ENCODE measurements around the gene LMNTD1.
A peak's percentile ranks its signal among the peaks of the same experiment; 100 is the strongest.
"Not testable (repeated sequence)": the region's sequence is repeated elsewhere in the genome, so short reads cannot be mapped to it uniquely, and the experiment has no call there.

The LMNTD1 gene, protein sequence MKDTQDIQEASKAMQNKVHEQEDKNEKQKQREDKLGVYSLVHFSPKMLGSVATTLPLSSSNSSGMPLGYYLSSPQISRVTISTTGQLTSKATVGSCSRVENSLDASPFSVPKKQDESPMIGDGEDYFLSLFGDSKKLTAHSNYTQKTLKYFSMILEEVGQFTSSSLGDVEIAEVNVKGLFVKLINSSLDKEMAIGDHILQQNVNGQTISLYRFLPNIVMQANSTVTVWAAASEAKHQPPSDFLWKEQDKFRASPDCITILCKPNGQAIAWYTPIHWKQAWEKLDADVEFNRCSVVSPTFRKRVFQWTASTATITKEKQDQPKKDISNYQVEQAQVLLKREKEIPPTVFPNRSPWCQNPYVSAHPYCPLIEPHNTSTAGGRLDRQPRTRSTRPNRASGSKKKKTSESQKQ

DNA sequence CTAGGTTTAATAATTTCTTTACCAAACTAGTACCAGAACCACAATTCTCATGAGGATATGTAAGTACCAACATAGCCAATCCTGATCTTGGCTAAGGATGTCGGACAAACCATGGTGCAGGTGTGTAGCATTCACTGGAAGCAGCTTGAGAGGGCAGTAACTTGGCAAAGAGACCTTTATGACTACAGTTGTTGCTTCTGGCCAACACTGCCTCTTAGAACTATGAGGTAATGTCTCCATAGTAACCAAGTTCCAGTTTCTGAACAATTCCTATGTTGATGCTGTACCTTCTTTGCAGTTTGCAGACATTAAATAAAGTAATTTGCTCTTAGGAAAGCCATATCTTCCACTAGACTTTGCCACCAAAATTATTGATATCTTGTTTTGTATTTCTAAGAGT, at the start of gene LMNTD1:
LMNTD1 (minus strand) TSS at position 186 of the 400 bp plus-strand sequence. CDS start 324 bp downstream, outside the sequence.
- DNase-seq = no peak

DNA sequence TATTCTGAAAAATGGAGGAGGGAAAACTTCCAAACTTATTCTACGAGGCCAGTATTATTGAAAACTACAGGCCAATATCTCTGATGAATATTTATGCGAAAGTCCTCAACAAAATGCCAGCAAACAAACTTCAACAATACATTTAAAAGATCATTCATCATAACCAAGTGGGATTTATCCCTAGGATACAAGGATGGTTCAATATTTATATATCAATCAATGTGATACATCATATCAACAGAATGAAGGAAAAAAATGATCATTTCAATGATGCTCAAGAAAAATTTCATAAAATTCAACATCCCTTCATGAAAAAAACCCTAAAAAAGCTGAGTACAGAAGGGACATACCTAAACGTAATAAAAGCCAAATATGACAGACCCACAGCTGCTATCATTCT, 45.9 kb upstream of the LMNTD1 start:
- no peak for DNase-seq

DNA sequence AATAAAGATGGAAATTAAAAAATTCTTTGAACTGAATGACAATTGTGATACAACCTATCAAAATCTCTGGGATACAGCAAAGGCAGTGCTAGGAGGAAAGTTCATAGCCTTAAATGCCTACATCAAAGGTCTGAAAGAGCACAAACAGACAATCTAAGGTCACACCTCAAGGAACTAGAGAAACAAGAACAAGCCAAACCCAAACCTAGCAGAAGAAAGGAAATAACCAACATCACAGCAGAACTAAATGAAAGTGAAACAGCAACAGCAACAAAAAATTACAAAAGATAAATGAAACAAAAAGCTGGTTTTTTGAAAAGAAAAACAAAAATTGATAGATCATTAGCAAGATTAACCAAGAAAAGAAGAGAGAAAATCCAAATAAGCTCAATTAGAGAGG, 42.4 kb upstream of the LMNTD1 start:
- DNase-seq = not testable (repeated sequence)

DNA sequence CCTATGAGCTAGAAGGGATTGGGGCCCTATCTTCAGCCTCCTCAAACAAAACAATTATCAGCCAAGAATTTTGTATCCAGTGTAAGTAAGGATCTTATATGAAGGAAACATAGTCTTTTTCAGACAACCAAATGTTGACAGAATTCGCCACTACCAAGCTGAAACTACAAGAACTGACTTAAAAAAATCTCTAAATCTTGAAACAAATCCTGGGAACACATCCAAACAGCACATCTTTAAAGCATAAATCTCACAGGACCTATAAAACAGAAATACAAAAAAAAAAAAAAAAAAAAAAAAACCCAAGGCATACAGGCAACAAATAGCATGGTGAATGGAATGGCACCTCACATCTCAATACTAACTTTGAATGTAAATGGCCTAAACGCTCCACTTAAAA, 41.3 kb upstream of the LMNTD1 start:
- DNase-seq = no peak

DNA sequence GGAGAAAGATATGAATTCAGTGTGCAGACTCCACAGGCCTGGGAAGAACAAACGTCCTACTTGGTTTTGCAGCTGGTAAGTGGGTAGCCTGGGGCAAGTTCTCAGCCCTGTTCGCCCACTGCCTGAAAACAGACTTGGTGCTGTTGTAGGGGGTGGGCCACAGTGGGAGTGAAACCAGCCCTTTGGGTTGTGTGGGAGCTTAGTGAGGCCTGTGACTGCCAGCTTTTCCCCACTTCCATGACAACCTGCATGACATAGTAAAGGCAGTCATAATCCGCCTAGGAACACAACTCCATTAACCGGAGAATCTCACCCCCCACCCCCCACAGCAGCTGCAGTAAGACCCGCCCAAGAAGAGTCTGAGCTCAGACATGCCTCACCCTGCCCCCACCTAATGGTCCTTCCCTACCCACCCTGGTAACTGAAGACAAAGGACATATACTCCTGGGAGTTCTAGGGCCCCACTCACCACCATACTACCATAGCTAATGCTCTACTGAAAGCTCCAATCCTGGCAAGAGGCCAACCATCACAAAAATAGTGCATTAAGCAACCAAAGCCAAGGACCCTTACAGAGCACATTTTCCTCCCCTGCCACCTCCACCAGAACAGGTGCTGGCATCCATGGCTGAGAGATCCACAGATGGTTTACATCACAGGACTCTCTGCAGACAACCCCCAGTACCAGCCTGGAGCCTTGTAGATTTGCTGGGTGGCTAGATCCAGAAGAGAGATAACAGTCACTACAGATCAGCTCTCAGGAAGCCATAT, 39.8 kb upstream of the LMNTD1 start:
- DNase-seq = no peak

DNA sequence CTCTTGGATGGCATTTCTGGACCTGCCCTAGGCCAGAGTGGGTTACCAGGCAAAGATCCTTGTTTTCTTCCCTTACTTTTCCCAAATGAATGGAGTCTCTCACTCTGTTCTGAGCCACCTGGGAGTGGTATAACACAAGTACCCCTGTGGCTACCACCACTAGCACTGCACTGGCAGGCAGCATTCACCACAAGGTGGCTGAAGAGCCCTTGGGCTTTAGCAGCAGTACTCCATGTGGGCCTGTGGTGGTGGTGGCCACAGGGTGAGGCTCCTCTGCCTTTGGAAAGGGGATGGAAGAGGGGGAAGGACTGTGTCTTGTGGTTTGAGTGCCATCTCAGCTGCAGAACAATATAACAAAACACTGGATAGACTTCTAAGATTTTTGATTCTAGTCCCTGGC, 38.1 kb upstream of the LMNTD1 start:
- DNase-seq = no peak

DNA sequence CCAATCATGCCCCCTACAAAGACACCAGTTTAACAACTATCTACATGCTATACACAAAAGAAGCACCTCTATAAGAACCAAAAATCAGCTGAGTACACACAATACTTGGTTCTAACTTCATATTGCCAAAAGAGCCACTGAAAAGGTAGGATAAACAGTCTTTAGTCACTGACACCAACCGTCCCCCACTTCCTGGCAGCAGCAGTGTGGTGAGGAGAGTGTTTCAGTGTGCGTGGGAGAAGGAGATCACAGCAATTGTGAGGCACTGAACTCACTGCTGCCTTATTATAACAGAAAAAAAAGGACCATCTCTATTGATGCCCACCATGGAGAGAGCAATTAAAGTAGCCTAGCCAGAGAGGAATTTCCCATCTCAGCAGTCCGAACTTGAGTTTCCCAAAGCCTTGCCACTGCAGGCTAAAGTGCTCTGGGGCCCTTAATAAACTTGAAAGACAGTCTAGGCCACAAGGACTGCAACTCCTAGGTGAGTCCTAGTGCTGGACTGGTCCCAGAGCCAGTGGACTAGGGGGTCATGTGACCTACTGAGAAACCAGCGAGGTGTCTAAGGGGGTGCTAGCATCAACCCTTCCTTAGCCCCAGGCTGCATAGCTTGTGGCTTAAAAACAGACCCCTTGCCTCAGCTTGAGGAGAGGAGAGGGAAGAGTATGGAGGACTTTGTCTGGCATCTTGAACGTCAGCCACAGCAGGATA, 37.1 kb upstream of the LMNTD1 start:
- peak; percentile 14 to 19 for DNase-seq

DNA sequence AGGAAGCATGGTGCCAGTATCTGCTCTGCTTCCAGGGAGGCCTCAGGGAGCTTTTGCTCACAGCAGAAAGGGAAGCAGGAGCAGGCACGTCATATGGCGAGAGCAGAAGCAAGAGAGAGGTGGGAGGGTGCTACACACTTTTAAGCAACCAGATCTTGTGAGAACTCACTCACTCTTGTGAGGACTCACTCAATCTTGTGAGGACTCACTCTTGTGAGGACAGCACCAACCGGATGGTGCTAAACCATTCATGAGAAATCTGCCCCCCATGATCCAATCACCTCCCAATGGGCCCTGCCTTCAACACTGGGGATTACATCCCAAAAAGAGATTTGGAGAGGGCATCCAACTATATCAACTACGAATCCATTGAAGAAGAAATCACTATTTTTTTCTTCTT, 34.3 kb upstream of the LMNTD1 start:
- DNase-seq = no peak

DNA sequence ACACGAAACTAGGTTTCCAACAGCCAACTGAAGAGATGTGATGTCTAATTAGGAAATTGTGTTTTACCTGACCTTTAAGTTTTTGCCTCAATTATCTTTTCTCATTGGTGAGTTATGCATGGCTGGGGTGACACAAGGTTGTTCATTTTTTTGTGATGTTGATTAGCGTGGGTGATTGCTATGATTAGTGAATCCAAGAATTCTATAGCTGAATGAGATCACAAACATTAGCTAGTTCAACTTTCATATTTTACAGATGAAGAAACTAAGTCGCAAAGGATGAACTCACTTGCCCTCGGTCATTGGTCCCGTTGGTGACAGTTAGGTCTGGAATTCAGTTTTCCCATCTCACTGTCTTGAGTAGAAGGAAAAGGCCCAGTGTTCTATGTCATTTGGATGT, 32.6 kb upstream of the LMNTD1 start:
- no peak for DNase-seq

DNA sequence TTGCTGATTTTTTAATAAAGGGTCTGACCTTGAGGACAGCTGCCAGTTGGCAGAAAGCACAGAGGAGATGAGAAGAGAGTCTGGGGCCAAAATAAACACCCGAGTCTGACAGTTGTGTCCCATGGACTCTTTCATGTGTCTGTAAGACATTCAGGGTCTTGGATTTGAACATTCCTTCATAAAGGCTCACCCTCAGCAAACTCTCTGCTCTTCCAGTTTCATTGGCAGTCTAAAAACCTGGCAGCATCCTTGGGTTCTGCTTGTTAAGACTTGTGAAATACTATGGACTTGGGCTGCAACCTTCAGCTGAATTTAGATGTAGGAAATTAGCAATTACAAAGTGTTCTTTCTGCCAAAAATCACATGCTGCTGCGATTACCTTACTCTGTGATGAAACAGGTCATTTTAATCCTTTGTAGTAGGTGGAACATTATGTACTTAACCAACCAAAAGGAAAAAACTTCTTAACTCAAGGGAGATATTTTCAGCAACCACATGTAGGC, 32.0 kb upstream of the LMNTD1 start:
- no peak for DNase-seq

DNA sequence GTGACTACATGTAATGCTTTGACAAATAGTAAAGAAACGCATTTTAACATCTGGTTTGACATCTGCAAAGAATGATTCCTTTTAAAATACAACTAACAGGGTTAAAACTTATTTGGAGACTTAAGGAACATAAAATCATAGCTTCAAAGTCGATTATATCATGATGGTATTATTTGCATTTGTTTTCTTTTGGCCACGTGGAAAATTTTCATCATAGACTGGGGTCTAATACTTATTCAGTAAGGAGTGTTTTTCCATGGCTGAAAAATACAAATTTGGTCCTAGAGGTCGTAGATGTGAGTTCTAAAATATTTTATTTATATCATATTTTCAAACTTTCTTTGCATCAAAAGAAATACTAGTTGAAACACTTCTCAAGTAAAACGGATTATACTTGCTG, 31.5 kb upstream of the LMNTD1 start:
- no peak for DNase-seq

DNA sequence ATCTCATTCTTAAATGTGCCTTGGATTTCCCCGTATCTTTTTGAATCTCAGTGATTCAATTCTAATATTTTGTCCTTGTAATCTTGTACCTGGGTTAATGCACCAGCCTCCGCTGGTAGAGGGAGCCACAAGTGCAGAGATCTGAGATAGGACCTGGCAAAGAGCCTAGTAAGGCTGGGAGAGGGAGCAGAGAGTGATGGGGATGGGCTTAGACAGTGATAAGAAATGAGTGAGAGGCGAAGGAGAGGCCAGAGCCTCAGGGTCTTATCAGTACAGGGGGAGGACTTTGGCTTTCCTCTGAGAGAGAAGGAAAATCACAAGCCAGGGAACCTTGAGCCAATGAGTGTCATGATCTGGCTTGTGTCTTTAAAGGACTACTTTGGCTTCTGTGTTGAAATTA, 30.5 kb upstream of the LMNTD1 start:
- no peak for DNase-seq

DNA sequence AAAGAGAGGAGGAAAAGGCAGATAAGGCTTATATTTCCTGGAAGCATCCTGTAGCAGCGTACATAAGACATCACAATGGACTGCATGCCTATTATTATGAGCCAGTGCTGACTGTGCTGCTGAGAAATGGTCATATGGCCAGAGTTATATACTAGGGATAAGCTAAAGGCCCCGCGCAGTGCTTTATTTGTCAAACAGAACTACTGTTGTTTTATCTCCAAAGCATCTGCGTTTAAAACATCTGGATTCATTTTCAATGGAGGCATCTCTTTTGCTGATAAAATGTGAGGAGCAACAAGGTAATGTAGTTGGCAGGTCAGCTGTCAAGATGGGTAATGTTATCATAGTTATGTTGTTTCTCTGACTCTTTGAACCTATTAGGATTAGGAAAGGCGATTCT, 28.0 kb upstream of the LMNTD1 start:
- no peak for DNase-seq

DNA sequence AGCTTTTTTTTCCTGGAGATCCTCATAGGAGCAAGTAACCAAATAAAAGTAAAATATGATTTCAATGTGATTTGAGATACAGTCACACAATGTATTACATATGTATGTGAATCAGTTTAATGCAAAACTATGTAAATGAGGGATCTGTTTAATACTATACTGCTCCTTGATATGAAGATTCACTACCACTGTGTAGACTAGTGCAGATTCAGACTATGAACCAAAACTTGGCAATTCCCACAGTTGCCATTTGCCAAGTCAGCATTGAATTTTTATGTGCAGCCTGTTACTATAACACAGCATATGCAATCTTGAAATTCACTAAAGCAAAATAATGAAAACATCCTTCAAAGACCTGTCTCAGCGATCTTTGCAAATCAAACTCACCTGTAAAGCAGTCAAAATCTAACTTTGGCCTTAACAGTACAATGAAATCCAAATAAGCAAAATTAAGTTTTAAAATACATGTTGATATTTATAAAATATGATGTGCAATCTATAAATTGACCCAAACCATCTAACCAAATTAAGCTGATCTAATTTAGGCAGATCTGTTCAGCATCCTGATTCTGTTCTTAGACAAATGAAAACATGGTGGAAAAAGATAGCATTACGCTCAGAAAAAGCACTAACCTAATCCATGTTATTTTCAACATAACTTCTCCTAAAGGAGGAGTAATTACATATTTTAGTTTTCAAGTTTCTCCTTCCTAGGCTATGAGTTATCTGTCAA, 25.5 kb upstream of the LMNTD1 start:
- no peak for DNase-seq

DNA sequence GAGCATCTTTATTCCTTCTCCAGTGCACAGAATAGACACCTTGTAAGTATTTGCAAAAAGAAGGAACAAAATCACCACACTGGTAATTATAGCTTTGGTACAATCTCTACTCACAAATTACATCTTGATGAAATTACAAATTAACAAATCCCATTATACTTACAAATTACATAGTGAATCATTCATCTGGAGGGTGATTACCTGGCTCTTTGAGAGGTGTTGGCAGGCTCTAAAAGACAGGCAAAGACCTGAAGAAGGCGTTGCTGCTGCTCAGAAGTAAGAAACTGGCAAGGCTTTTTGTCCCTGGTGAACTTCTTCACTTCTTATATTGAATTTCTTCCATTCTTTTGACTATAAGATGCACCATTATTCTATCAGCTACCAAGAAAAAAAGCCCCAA, 21.7 kb upstream of the LMNTD1 start:
- DNase-seq = no peak

DNA sequence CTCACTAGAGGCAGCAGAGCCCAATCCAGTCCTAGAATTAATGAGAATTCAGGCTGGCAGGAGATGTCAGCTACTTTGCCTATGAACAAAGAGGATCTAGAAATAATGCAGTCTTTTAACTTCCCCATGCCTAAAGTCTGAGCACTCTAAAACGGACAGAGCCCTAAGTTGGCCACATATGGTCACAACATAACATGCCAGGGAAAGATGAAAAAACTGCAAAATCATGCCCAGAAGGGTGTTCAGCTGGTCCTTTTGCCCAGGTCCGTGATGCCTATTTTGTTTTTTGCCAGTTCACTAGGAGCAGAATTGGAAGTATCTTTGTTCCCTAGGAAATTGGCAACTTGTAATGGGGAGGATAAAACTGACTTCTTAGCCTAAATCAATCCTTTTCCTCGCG, 20.3 kb upstream of the LMNTD1 start:
- no peak for DNase-seq

DNA sequence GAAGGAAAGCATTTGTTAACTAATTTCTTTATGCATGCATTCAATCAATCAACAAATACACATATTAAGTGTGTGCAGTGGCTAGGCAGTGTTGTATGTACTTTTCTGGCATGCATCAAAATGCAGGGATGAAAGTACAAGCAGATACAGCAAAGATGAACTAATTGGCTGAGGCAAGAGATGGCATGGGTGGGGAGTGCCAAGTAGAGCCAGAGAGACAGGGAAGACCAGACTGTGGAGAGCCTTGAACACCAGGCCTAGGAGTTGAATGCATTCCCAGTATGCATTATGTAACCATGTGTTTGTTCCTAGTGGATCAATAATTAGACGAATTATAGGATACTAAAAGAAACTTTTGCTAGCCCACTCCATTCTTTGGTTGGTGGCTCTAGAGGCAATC, 17.3 kb upstream of the LMNTD1 start:
- no peak for DNase-seq

DNA sequence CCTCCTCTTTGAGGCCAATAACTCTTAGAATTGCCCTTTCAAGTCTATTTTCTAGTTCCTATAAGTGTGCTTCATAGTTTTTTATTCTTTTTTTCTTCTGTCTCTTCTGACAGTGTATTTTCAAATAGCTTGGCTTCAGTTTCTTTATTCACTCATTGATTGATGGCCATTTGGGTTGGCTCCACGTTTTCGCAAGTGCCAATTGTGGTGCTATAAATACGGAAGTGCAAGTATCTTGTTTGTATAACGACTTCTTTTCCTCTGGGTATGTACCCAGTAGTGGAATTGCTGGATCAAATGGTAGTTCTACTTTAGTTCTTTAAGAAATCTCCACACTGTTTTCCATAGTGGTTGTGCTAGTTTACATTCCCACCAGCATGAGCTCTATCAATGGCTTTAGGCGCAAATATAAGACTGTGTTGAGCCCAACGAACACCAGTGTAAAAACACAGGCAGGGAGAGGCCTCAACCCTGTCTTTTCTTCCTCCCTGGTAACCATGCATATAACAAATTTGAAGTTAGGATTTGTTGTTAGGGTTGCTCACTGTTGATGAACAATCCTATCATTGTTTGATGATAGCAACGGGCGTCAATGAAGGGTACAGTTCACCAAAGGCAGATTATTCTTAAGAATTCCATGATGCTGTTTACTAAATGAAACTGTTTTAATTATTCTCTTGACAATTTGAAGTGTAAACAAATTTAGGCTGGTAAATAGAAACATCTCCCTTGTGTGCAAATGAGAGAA, 13.3 kb upstream of the LMNTD1 start:
- no peak for DNase-seq

DNA sequence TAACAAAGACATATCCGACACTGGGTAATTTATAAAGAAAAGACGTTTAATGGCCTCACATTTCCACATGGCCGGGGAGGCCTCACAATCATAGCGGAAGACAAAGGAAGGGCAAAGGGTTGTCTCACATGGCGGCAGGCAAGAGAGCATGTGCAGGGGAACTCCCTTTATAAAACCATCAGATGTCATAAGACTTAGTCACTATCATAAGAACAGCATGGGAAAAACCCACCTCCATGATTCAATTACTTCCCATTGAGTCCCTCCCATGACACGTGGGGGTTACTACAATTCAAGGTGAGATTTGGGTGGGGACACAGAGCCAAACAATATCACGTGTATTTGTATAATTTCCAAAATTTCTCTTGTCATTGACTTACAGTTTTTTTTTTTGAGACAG, 5.5 kb upstream of the LMNTD1 start:
- no peak for DNase-seq

DNA sequence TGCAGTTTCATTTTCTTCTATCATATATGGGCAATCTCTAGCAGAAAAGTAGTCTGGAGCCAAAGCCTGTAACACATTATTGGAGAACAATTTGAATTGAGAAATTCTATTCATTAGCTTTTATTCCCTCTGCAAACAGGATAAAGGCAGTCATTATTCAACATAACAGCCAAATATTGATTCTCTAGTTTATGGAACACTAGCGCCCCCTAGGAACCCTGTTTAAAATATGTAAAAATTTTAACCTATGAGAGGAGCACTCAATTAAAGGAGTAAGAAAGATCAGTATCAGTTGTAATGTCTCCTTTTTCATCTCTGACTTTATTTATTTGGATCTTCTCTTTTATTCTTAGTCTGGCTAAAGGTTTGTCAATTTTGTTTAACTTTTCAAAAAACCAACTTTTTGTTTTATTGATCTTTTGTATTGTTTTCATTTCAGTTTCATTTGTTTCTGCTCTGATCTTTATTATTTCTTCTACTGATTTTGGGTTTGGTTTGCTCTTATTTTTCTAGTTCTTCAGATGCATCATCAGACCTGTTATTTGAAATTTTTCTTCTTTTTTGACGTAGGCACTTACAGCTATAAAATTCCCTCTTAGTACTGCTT, 4.8 kb upstream of the LMNTD1 start:
- DNase-seq = no peak

DNA sequence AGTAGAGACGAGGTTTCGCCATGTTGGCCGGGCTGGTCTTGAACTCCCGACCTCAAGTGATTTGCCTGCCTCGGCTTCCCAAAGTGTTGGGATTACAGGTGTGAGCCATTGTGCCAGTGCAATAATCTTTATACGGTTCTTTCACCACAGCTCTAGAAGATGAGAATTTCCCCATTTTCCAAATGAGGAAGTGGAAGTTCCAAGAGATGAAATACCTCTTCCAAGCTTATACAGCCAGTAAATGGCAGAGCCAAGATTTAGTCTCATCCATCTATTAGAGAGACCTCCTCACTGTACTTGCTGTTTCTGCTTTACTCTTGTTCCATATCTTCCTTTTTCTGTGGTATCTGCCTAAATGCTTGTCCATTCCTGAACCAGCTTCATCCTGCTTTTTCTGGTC, 3.1 kb upstream of the LMNTD1 start:
- DNase-seq = no peak

DNA sequence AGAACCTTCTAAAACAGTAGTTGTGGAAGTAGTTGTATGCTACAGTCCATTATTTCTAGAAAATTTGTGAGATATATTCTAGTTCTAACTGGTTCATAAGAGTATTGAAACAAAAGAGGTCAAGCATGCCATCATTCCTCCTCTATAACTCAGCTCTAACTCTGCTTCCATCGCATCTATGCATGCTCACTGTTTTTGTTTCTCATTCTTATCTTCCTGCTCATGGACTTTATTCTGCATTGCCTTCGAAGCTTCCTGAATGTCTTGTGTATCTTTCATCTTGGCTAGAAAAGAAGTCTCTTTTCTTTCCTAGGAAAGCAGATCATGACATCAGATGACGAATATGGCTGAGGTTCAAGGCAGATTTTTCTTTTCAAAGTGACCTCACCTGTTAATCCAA, 402 bp downstream of the LMNTD1 start:
- DNase-seq = no peak

Data from activated CD4-positive, alpha-beta T cell treated with anti-CD3 and anti-CD28 coated beads for 4 hours (primary cell).